ENCODE data around the gene FDX1. TPM values are rescaled to one million over a fixed set of nuclear protein-coding genes. Genes with fewer than 3 reads are reported as not detected.

The FDX1 gene
- total and polyA plus RNA-seq, 2 of the 8 experiments (the other 6 are each of a cell fraction or from before 2014, with no cell fraction given): 3.7 to 9.6 TPM

GRCh38 chr11:110467556-110467955 is 37.8 kb downstream of the FDX1 start:
- Histone ChIP-seq H3K9ac (replicated peaks in 1 of 4; ENCODE audit: extremely low read depth in 1 of 4, low read depth in 3 of 4, low read length in 3 of 4) (no peak overlapping the region), H3K27me3 (replicated peaks in 1 of 4; ENCODE audit: control insufficient read depth in 3 of 4, extremely low read depth in 1 of 4, insufficient read depth in 3 of 4, low read length in 3 of 4) (no peaks in the 10 kb centered on the region), H2BK15ac (ENCODE audit: low read length) (no peak overlapping the region), H3K79me2 (ENCODE audit: control insufficient read depth in 1 of 2, insufficient read depth in 2 of 2, low read length in 2 of 2) (no peaks in the 10 kb centered on the region), H2AK5ac (ENCODE audit: low read depth, low read length) (no peak overlapping the region), H2BK120ac (replicated peaks; ENCODE audit: low read depth, low read length) (no peak overlapping the region), H3K56ac (replicated peaks; ENCODE audit: insufficient read length, low read depth, low read length) (no peak overlapping the region), H3K4me3 (ENCODE audit: extremely low read depth in 1 of 4, insufficient read depth in 2 of 4, low read depth in 3 of 4, low read length in 4 of 4) (no peak overlapping the region), H4K5ac (ENCODE audit: insufficient read length, low read depth, low read length) (no peak overlapping the region), H3K79me1 (ENCODE audit: low read depth, low read length) (no peaks in the 10 kb centered on the region), H2AFZ (ENCODE audit: low read length) (no peak overlapping the region), H3K27ac (ENCODE audit: low read depth, low read length) (no peak overlapping the region), H3K4me2 (ENCODE audit: insufficient read depth in 1 of 2, low read depth in 2 of 2, low read length in 2 of 2) (no peak overlapping the region), H3K23ac (ENCODE audit: insufficient read length) (no peak overlapping the region), H3K36me3 (ENCODE audit: control insufficient read depth in 2 of 4, insufficient read depth in 4 of 4, low read length in 3 of 4) (no peaks in the 10 kb centered on the region), H4K91ac (replicated peaks; ENCODE audit: insufficient read length, low read length) (no peak overlapping the region), H4K8ac (ENCODE audit: extremely low read depth, insufficient read depth, low read length) (no peak overlapping the region), H3K23me2 (ENCODE audit: low read depth, low read length) (no peaks in the 10 kb centered on the region), H4K20me1 (replicated peaks in 1 of 2; ENCODE audit: control insufficient read depth in 1 of 2, insufficient read depth in 2 of 2, low read length in 2 of 2) (no peaks in the 10 kb centered on the region), H2BK20ac (ENCODE audit: low read length) (no peak overlapping the region), H3K14ac (ENCODE audit: insufficient read length) (no peak overlapping the region), H3K4me1 (replicated peaks in 1 of 4; ENCODE audit: control insufficient read depth in 3 of 4, insufficient read depth in 4 of 4, low read length in 3 of 4) (no peaks in the 10 kb centered on the region), H2BK5ac (ENCODE audit: low read depth, low read length) (no peak overlapping the region), H3K4ac (replicated peaks; ENCODE audit: insufficient read length, low read depth, low read length) (no peak overlapping the region), H3K9me3 (ENCODE audit: insufficient read depth in 2 of 2, low read depth in 1 of 2, low read length in 1 of 2) (no peaks in the 10 kb centered on the region), H2BK12ac (ENCODE audit: low read depth, low read length) (no peak overlapping the region), H3K18ac (ENCODE audit: extremely low read depth, low read length) (no peak overlapping the region)
- ChIA-PET POLR2A (ENCODE audit: partially characterized antibody) (interaction anchor here (0.7 kb wide), 1 partner anchor 17 kb away, joined by 3 read pairs; no protein-coding TSS in a partner anchor), CTCF (ENCODE audit: partially characterized antibody) (interaction anchor here (0.6 to 4.8 kb wide), 16 partner anchors 11 to 961 kb away, joined by 3 to 30 read pairs (median 3); no protein-coding TSS in a partner anchor)
- 85% methylated on average over 3 of the region's 3 CpGs; no CpG with 5 or more reads in 1 of the 2 experiments for WGBS, 2 experiments (ENCODE audit: extremely low coverage in 1 of 2, insufficient coverage in 1 of 2, insufficient read length in 1 of 2, insufficient replicate concordance in 2 of 2, low coverage in 1 of 2, low lambda C conversion rate in 2 of 2, missing lambda C conversion rate in 1 of 2)
- no peak for DNase-seq (ENCODE audit: low read depth in 1 of 2, low spot score in 2 of 2)
- no peak for FAIRE-seq
- TF ChIP-seq CTCF (IDR thresholded peaks at IDR 0.05; ENCODE audit: control extremely low read depth in 1 of 3, insufficient read depth in 1 of 3, low read depth in 1 of 3, low read length in 3 of 3): peak; percentile 4 to 41 (median 14)
- TF ChIP-seq SIN3A (conservative IDR thresholded peaks at IDR 0.05 in 1 of 2, IDR thresholded peaks at IDR 0.05 in 1 of 2; ENCODE audit: low read depth in 1 of 2, low read length in 2 of 2): no peak
- no peak for TF ChIP-seq TAF7 (optimal IDR thresholded peaks at IDR 0.05; ENCODE audit: borderline replicate concordance, low read depth, low read length)
- no peak for TF ChIP-seq ATF3 (IDR thresholded peaks at IDR 0.05; ENCODE audit: insufficient read depth, low read depth, low read length)
- no peak for TF ChIP-seq POLR2A (IDR thresholded peaks at IDR 0.05; ENCODE audit: control extremely low read depth in 1 of 2, low read depth in 2 of 2, low read length in 2 of 2)
- TF ChIP-seq RAD21 (IDR thresholded peaks at IDR 0.05 in 1 of 2, conservative IDR thresholded peaks at IDR 0.05 in 1 of 2; ENCODE audit: low read depth in 2 of 2, low read length in 2 of 2): peak; percentile 58 to 65
- TF ChIP-seq POU5F1 (IDR thresholded peaks at IDR 0.05; ENCODE audit: low read depth, low read length): no peak
- no peak for TF ChIP-seq EP300 (IDR thresholded peaks at IDR 0.05; ENCODE audit: borderline replicate concordance in 1 of 2, low read depth in 2 of 2, low read length in 2 of 2)
- TF ChIP-seq RNF2 (IDR thresholded peaks at IDR 0.05; ENCODE audit: borderline replicate concordance, low read depth, low read length, missing control alignments, poor library complexity, severe bottlenecking): no peak
